ENCODE results near the gene CD59. TPM values are rescaled to one million over a fixed set of nuclear protein-coding genes. Genes with fewer than 3 reads are reported as not detected.
A peak's percentile ranks its signal among the peaks of the same experiment; 100 is the strongest.
"Not testable (repeated sequence)": the region's sequence is repeated elsewhere in the genome, so short reads cannot be mapped to it uniquely, and the experiment has no call there.

Gene CD59
- total RNA-seq, 1 experiment from 2014 or later: 5.7 TPM

DNA sequence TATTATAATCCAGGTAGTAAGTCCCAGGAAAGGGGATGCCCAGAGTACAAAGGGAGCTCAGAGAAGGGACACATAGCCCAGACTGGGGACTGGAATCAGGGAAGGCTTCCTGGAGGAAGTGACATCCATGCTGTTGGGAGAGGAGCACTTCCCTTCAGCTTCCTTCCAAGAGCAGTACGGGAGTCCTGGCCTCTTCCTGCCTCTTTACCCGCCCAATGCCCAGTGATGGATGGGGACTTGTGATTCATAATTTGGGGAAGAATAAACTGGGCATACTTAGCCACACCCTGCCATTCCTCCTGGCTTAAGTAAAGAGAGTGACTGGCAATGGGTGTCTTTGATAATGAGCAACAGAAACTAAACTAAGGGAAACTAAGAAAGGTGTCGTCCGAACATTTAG is 47.1 kb downstream of the CD59 start:
- Histone ChIP-seq H3K36me3 (ENCODE audit: insufficient read depth, low read length) (no peaks in the 10 kb centered on the region), H3K4me3 (ENCODE audit: low read length) (no peak overlapping the region), H3K4me2 (ENCODE audit: low read depth, low read length, poor library complexity, severe bottlenecking) (no peak overlapping the region), H3K9ac (ENCODE audit: low read length) (no peak overlapping the region), H4K20me1 (ENCODE audit: insufficient read depth, low read depth, low read length) (no peaks in the 10 kb centered on the region), H3K4me1 (ENCODE audit: low read length) (no peaks in the 10 kb centered on the region), H2AFZ (ENCODE audit: low read length) (no peak overlapping the region), H3K79me2 (ENCODE audit: low read length) (no peaks in the 10 kb centered on the region), H3K9me2 (replicated peaks; ENCODE audit: insufficient read depth, low read length) (no peaks in the 10 kb centered on the region), H3K9me3 (ENCODE audit: low read length) (no peaks in the 10 kb centered on the region), H3K27me3 (ENCODE audit: low read length) (no peaks in the 10 kb centered on the region), H3K27ac (ENCODE audit: low read length) (no peak overlapping the region)
- DNase-seq: no peak

GRCh38 chr11:33687733-33688479 is 48.3 kb downstream of the CD59 start:
- no peak overlapping the region for H3K4me3 ChIP-seq (ENCODE audit: low read length)
- no peaks in the 10 kb centered on the region for H3K27me3 ChIP-seq (ENCODE audit: low read length)
- no peaks in the 10 kb centered on the region for H3K9me2 ChIP-seq (replicated peaks; ENCODE audit: insufficient read depth, low read length)
- no peak overlapping the region for H3K27ac ChIP-seq (ENCODE audit: low read length)
- no peaks in the 10 kb centered on the region for H3K79me2 ChIP-seq (ENCODE audit: low read length)
- DNase-seq: peak; percentile 75
- H3K36me3 ChIP-seq (ENCODE audit: insufficient read depth, low read length): no peaks in the 10 kb centered on the region
- no peaks in the 10 kb centered on the region for H4K20me1 ChIP-seq (ENCODE audit: insufficient read depth, low read depth, low read length)
- H3K4me2 ChIP-seq (ENCODE audit: low read depth, low read length, poor library complexity, severe bottlenecking): no peak overlapping the region
- no peak overlapping the region for H3K9ac ChIP-seq (ENCODE audit: low read length)
- no peaks in the 10 kb centered on the region for H3K4me1 ChIP-seq (ENCODE audit: low read length)
- no peaks in the 10 kb centered on the region for H3K9me3 ChIP-seq (ENCODE audit: low read length)
- H2AFZ ChIP-seq (ENCODE audit: low read length): no peak overlapping the region

DNA sequence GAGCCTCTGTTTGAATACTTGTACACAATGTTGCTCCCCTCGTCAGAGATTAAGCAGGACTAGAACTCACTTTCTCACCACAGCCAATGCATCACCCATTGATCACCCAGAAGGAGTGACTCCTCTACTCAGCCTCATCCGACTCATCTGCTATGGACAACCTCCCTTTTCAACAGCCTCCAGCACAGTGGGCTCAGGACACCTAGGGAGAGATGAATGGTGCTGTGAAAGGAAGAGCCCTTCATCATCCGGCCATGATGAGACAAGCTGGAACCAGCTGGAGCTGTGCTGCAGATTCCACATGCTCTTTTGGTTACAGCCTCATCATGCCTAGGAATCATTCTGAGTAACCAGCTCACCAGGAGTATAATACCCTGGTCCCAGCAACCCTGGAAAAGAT is 51.1 kb downstream of the CD59 start:
- Histone ChIP-seq H3K36me3 (ENCODE audit: insufficient read depth, low read length) (no peaks in the 10 kb centered on the region), H3K27me3 (ENCODE audit: low read length) (no peaks in the 10 kb centered on the region), H3K9me3 (ENCODE audit: low read length) (no peaks in the 10 kb centered on the region), H3K4me1 (ENCODE audit: low read length) (no peaks in the 10 kb centered on the region), H3K9me2 (replicated peaks; ENCODE audit: insufficient read depth, low read length) (no peaks in the 10 kb centered on the region), H4K20me1 (ENCODE audit: insufficient read depth, low read depth, low read length) (no peaks in the 10 kb centered on the region), H3K79me2 (ENCODE audit: low read length) (no peaks in the 10 kb centered on the region), H3K9ac (ENCODE audit: low read length) (no peak overlapping the region), H3K4me2 (ENCODE audit: low read depth, low read length, poor library complexity, severe bottlenecking) (no peak overlapping the region), H2AFZ (ENCODE audit: low read length) (no peak overlapping the region), H3K4me3 (ENCODE audit: low read length) (no peak overlapping the region), H3K27ac (ENCODE audit: low read length) (no peak overlapping the region)
- DNase-seq: no peak

GRCh38 chr11:33684003-33684706 is 52.1 kb downstream of the CD59 start:
- H3K9me2 ChIP-seq (replicated peaks; ENCODE audit: insufficient read depth, low read length): no peaks in the 10 kb centered on the region
- H3K79me2 ChIP-seq (ENCODE audit: low read length): no peaks in the 10 kb centered on the region
- no peak for DNase-seq
- H3K9me3 ChIP-seq (ENCODE audit: low read length): no peaks in the 10 kb centered on the region
- H3K4me2 ChIP-seq (ENCODE audit: low read depth, low read length, poor library complexity, severe bottlenecking): no peak overlapping the region
- H3K36me3 ChIP-seq (ENCODE audit: insufficient read depth, low read length): no peaks in the 10 kb centered on the region
- H3K27ac ChIP-seq (ENCODE audit: low read length): no peak overlapping the region
- H2AFZ ChIP-seq (ENCODE audit: low read length): no peak overlapping the region
- H3K9ac ChIP-seq (ENCODE audit: low read length): no peak overlapping the region
- H3K27me3 ChIP-seq (ENCODE audit: low read length): no peaks in the 10 kb centered on the region
- no peaks in the 10 kb centered on the region for H3K4me1 ChIP-seq (ENCODE audit: low read length)
- H3K4me3 ChIP-seq (ENCODE audit: low read length): no peak overlapping the region
- H4K20me1 ChIP-seq (ENCODE audit: insufficient read depth, low read depth, low read length): no peaks in the 10 kb centered on the region

DNA sequence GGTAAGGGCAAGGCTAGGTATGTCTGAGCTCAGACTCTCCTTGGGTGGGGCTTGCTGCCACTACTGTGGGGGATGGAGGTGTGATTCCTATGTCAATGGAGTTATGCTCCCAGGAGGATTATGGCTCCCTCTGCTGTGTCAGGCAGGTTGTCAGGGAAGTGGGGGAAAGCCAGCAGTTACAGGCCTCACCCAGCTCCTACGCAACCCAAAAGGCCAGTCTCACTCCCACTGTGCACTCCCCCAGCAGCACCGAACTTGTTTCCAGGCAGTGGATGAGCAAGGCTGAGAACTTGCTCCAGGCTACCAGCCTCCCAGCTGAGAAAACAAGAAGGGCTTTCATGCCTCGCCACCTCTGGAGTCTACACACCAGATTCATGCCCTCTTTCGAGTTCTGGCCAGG is 53.8 kb downstream of the CD59 start:
- Histone ChIP-seq H3K9me2 (replicated peaks; ENCODE audit: insufficient read depth, low read length) (no peaks in the 10 kb centered on the region), H3K4me2 (ENCODE audit: low read depth, low read length, poor library complexity, severe bottlenecking) (no peak overlapping the region), H3K9ac (ENCODE audit: low read length) (no peak overlapping the region), H3K9me3 (ENCODE audit: low read length) (no peaks in the 10 kb centered on the region), H4K20me1 (ENCODE audit: insufficient read depth, low read depth, low read length) (no peaks in the 10 kb centered on the region), H2AFZ (ENCODE audit: low read length) (no peak overlapping the region), H3K4me3 (ENCODE audit: low read length) (no peak overlapping the region), H3K27me3 (ENCODE audit: low read length) (no peaks in the 10 kb centered on the region), H3K36me3 (ENCODE audit: insufficient read depth, low read length) (no peaks in the 10 kb centered on the region), H3K4me1 (ENCODE audit: low read length) (no peaks in the 10 kb centered on the region), H3K79me2 (ENCODE audit: low read length) (no peaks in the 10 kb centered on the region), H3K27ac (ENCODE audit: low read length) (no peak overlapping the region)
- DNase-seq: no peak

DNA sequence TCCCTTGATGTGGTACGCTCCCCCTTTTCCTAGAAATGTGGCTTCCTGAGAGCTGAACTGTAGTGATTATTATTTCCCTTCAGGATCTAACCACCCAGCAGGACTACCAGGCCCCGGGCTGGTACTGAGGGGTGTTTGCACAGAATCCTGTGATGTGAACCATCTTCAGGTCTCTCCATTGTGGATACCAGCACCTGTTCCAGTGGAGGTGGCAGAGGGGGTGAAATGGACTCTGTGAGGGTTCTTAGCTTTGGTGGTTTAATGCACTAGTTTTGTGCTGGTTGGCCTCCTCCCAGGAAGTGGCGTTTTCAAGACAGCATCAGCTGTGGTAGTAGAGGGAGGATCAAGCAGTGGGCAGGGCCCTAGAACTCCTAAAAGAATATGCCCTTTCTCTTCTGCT is 54.2 kb downstream of the CD59 start:
- Histone ChIP-seq H3K79me2 (ENCODE audit: low read length) (no peaks in the 10 kb centered on the region), H3K9me3 (ENCODE audit: low read length) (no peaks in the 10 kb centered on the region), H2AFZ (ENCODE audit: low read length) (no peak overlapping the region), H3K4me1 (ENCODE audit: low read length) (no peaks in the 10 kb centered on the region), H3K36me3 (ENCODE audit: insufficient read depth, low read length) (no peaks in the 10 kb centered on the region), H3K9me2 (replicated peaks; ENCODE audit: insufficient read depth, low read length) (no peaks in the 10 kb centered on the region), H3K27me3 (ENCODE audit: low read length) (no peaks in the 10 kb centered on the region), H3K4me3 (ENCODE audit: low read length) (no peak overlapping the region), H3K4me2 (ENCODE audit: low read depth, low read length, poor library complexity, severe bottlenecking) (no peak overlapping the region), H3K27ac (ENCODE audit: low read length) (no peak overlapping the region), H4K20me1 (ENCODE audit: insufficient read depth, low read depth, low read length) (no peaks in the 10 kb centered on the region), H3K9ac (ENCODE audit: low read length) (no peak overlapping the region)
- DNase-seq: no peak

- H3K4me2 ChIP-seq (ENCODE audit: low read depth, low read length, poor library complexity, severe bottlenecking); H3K9ac ChIP-seq (ENCODE audit: low read length); H3K9me2 ChIP-seq (replicated peaks; ENCODE audit: insufficient read depth, low read length); H3K27ac ChIP-seq (ENCODE audit: low read length); H3K79me2 ChIP-seq (ENCODE audit: low read length); H3K27me3 ChIP-seq (ENCODE audit: low read length); DNase-seq; H3K9me3 ChIP-seq (ENCODE audit: low read length); H4K20me1 ChIP-seq (ENCODE audit: insufficient read depth, low read depth, low read length); H3K4me3 ChIP-seq (ENCODE audit: low read length); H2AFZ ChIP-seq (ENCODE audit: low read length); H3K4me1 ChIP-seq (ENCODE audit: low read length); H3K36me3 ChIP-seq (ENCODE audit: insufficient read depth, low read length): not testable (repeated sequence)
Measured at GRCh38 chr11:33678616-33679015, 57.6 kb downstream of the CD59 start.

GRCh38 chr11:33674035-33674814 is 62.0 kb downstream of the CD59 start:
- Histone ChIP-seq H3K79me2 (ENCODE audit: low read length) (no peaks in the 10 kb centered on the region), H3K9ac (ENCODE audit: low read length) (no peak overlapping the region), H2AFZ (ENCODE audit: low read length) (no peak overlapping the region), H3K4me3 (ENCODE audit: low read length) (no peak overlapping the region), H3K4me2 (ENCODE audit: low read depth, low read length, poor library complexity, severe bottlenecking) (no peak overlapping the region), H3K9me3 (ENCODE audit: low read length) (no peaks in the 10 kb centered on the region), H4K20me1 (ENCODE audit: insufficient read depth, low read depth, low read length) (no peaks in the 10 kb centered on the region), H3K36me3 (ENCODE audit: insufficient read depth, low read length) (no peaks in the 10 kb centered on the region), H3K27ac (ENCODE audit: low read length) (no peak overlapping the region), H3K9me2 (replicated peaks; ENCODE audit: insufficient read depth, low read length) (no peaks in the 10 kb centered on the region), H3K4me1 (ENCODE audit: low read length) (no peaks in the 10 kb centered on the region), H3K27me3 (ENCODE audit: low read length) (no peaks in the 10 kb centered on the region)
- no peak for DNase-seq

Measured in Karpas-422 (cell line).